Adrenal gland (tissue), 5 donors: Measurements from ENCODE around the gene PPP3R2.

Source experiments
- POLR2A ChIP-seq, 2 donors: fragments of 450-650 bp; IDR thresholded peaks; one replicate each; pipeline ENCODE4 v1.6.1; 2017; ENCODE audit warnings: antibody characterized with exemption in 2 of 2, mild to moderate bottlenecking in 2 of 2, moderate library complexity in 1 of 2
- TF ChIP-seq, protein P1 (sequence below), 6 experiments: fragments of 450-650 bp in 4 of 6; fragments of 200-600 bp in 2 of 6; sonication (generic) in 1 of 6; IDR thresholded peaks; 1 replicate in 5 of 6; 2 replicates in 1 of 6; pipeline versions ENCODE4 v1.5.1 to v1.8.0; 2016 to 2021; ENCODE audit warnings: antibody characterized with exemption in 6 of 6, mild to moderate bottlenecking in 2 of 6, moderate library complexity in 1 of 6
- donor health status: DM: no; HTN: no; CAD: no.

DNA sequence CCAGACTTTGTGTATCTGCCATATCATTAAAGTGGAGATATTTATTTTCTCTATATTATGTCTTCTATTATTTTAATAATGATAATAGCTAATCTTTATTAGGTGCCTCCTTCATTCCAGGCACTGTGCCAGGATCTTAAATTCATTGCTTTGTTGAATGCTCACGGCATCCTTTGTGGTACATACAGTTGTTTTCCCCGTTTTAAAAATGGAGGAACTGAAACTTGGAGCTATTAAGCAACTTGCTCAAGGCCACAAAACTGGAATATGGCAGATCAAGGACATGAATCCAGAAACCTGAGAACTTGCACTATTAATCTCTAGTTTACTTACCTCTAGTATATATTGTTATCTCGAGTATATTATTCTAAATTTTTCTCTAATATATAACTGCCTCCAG, 41.5 kb upstream of the PPP3R2 start:
- TF ChIP-seq, protein P1, sequence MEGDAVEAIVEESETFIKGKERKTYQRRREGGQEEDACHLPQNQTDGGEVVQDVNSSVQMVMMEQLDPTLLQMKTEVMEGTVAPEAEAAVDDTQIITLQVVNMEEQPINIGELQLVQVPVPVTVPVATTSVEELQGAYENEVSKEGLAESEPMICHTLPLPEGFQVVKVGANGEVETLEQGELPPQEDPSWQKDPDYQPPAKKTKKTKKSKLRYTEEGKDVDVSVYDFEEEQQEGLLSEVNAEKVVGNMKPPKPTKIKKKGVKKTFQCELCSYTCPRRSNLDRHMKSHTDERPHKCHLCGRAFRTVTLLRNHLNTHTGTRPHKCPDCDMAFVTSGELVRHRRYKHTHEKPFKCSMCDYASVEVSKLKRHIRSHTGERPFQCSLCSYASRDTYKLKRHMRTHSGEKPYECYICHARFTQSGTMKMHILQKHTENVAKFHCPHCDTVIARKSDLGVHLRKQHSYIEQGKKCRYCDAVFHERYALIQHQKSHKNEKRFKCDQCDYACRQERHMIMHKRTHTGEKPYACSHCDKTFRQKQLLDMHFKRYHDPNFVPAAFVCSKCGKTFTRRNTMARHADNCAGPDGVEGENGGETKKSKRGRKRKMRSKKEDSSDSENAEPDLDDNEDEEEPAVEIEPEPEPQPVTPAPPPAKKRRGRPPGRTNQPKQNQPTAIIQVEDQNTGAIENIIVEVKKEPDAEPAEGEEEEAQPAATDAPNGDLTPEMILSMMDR (IDR thresholded peaks at IDR 0.05): no peak
- no peak for TF ChIP-seq POLR2A (IDR thresholded peaks at IDR 0.05)
